H1 (cell line): ENCODE data around the gene DIPK1B. TPM values are rescaled to one million over a fixed set of nuclear protein-coding genes. Genes with fewer than 3 reads are reported as not detected.
A peak's percentile ranks its signal among the peaks of the same experiment; 100 is the strongest.

ENCODE experiments used
- CTCF ChIA-PET: fragments of 300-600 bp; sonication (Branson Sonifier 250); formaldehyde crosslinking; loops from one replicate; lab custom pipeline; 2021; ENCODE audit not compliant: partially characterized antibody; lab: Charles Lee
- POLR2A ChIA-PET: fragments of 300-600 bp; sonication (Branson Sonifier 250); formaldehyde crosslinking; loops from one replicate; lab custom pipeline; 2021; ENCODE audit warnings: inconsistent platforms; ENCODE audit not compliant: partially characterized antibody; lab: Charles Lee
- DNase-seq, 2 experiments: peaks; one replicate each; pipeline versions ENCODE4 v3.0.0 to v3.0.0-alpha.2; 2010 to 2022; ENCODE audit warnings: low spot score in 2 of 2, low read depth in 1 of 2, mixed read lengths in 1 of 2
- FAIRE-seq: peaks from 2 replicates; lab custom pipeline; 2011; peaks lifted over from hg19 to GRCh38; lab: Jason Lieb, UNC
- H2AFZ ChIP-seq: 2 replicates; pipeline ENCODE4 v1.8.1; 2012; ENCODE audit warnings: low read length, inconsistent platforms
- H2AK5ac ChIP-seq: 2 replicates; pipeline ENCODE4 v1.6.1; 2013; ENCODE audit warnings: low read depth, low read length
- H2BK120ac ChIP-seq: replicated peaks from 2 replicates; pipeline ENCODE3; 2013; ENCODE audit warnings: low read depth, low read length, inconsistent platforms
- H2BK12ac ChIP-seq: 2 replicates; pipeline ENCODE4 v1.6.1; 2013; ENCODE audit warnings: low read depth, low read length
- H2BK15ac ChIP-seq: 2 replicates; pipeline ENCODE4 v1.6.1; 2013; ENCODE audit warnings: low read length
- H2BK20ac ChIP-seq: 2 replicates; pipeline ENCODE4 v1.6.1; 2013; ENCODE audit warnings: low read length
- H2BK5ac ChIP-seq: 2 replicates; pipeline ENCODE4 v1.6.1; 2013; ENCODE audit warnings: low read depth, low read length
- H3K14ac ChIP-seq: 2 replicates; pipeline ENCODE4 v1.6.1; 2013; ENCODE audit warnings: inconsistent platforms; ENCODE audit not compliant: insufficient read length
- H3K18ac ChIP-seq: 2 replicates; pipeline ENCODE4 v1.6.1; 2013; ENCODE audit warnings: low read length; ENCODE audit errors: extremely low read depth
- H3K23ac ChIP-seq: 2 replicates; pipeline ENCODE4 v1.6.1; 2013; ENCODE audit warnings: inconsistent platforms; ENCODE audit not compliant: insufficient read length
- H3K23me2 ChIP-seq: 2 replicates; pipeline ENCODE4 v1.6.1; 2013; ENCODE audit warnings: low read depth, low read length
- H3K27ac ChIP-seq: 2 replicates; pipeline ENCODE4 v1.6.1; 2011; ENCODE audit warnings: low read depth, low read length, inconsistent platforms
- H3K27me3 ChIP-seq, 4 experiments: replicated peaks in 1 of 4; 1 replicate in 1 of 4; 2 replicates in 3 of 4; pipeline versions ENCODE4 v1.6.1 to v1.8.1; 2011 to 2013; ENCODE audit warnings: low read length in 3 of 4, mild to moderate bottlenecking in 3 of 4, inconsistent platforms in 2 of 4, mixed read lengths in 2 of 4, moderate library complexity in 1 of 4; ENCODE audit not compliant: control insufficient read depth in 3 of 4, insufficient read depth in 3 of 4; ENCODE audit errors: extremely low read depth in 1 of 4
- H3K36me3 ChIP-seq, 4 experiments: 2 replicates each; pipeline versions ENCODE4 v1.6.1 to v1.8.1; 2011 to 2013; ENCODE audit warnings: mild to moderate bottlenecking in 4 of 4, low read length in 3 of 4, moderate library complexity in 2 of 4, control low read depth in 1 of 4, inconsistent platforms in 1 of 4; ENCODE audit not compliant: insufficient read depth in 4 of 4, control insufficient read depth in 2 of 4
- H3K4ac ChIP-seq: replicated peaks from 2 replicates; pipeline ENCODE3; 2013; ENCODE audit warnings: low read length, low read depth, mixed read lengths, inconsistent platforms; ENCODE audit not compliant: insufficient read length
- H3K4me1 ChIP-seq, 4 experiments: replicated peaks in 1 of 4; 1 replicate in 1 of 4; 2 replicates in 3 of 4; pipeline versions ENCODE4 v1.6.1 to v1.8.1; 2011 to 2013; ENCODE audit warnings: low read length in 3 of 4, inconsistent platforms in 2 of 4, mixed read lengths in 1 of 4; ENCODE audit not compliant: insufficient read depth in 4 of 4, control insufficient read depth in 3 of 4
- H3K4me2 ChIP-seq, 2 experiments: 2 replicates each; pipeline versions ENCODE4 v1.6.1 to v1.8.1; 2011 to 2013; ENCODE audit warnings: low read depth in 2 of 2, low read length in 2 of 2, control low read depth in 1 of 2, inconsistent platforms in 1 of 2, mild to moderate bottlenecking in 1 of 2; ENCODE audit not compliant: insufficient read depth in 1 of 2
- H3K4me3 ChIP-seq, 4 experiments: fragments of 200-600, 300-600 bp in 1 of 4; sonication (generic), shearing (Covaris generic), sonication (Bioruptor Twin) in 1 of 4; 2 replicates each; pipeline versions ENCODE4 v1.5.1 to v1.8.1; 2011 to 2016; ENCODE audit warnings: low read length in 4 of 4, low read depth in 3 of 4, control low read depth in 2 of 4, inconsistent platforms in 2 of 4, mild to moderate bottlenecking in 2 of 4, mixed read lengths in 1 of 4, moderate library complexity in 1 of 4; ENCODE audit not compliant: insufficient read depth in 2 of 4; ENCODE audit errors: extremely low read depth in 1 of 4
- H3K56ac ChIP-seq: replicated peaks from 2 replicates; pipeline ENCODE3; 2013; ENCODE audit warnings: low read depth, mild to moderate bottlenecking, mixed read lengths, low read length, inconsistent platforms; ENCODE audit not compliant: insufficient read length
- H3K79me1 ChIP-seq: 2 replicates; pipeline ENCODE4 v1.6.1; 2013; ENCODE audit warnings: low read depth, low read length, control low read depth
- H3K79me2 ChIP-seq, 2 experiments: 2 replicates each; pipeline versions ENCODE4 v1.6.1 to v1.8.1; 2012 to 2013; ENCODE audit warnings: low read length in 2 of 2, mild to moderate bottlenecking in 2 of 2, inconsistent platforms in 1 of 2; ENCODE audit not compliant: insufficient read depth in 2 of 2, control insufficient read depth in 1 of 2
- H3K9ac ChIP-seq, 4 experiments: replicated peaks in 1 of 4; 1 replicate in 1 of 4; 2 replicates in 3 of 4; pipeline versions ENCODE4 v1.6.1 to v1.8.1; 2011 to 2013; ENCODE audit warnings: low read depth in 3 of 4, low read length in 3 of 4, control low read depth in 2 of 4, mild to moderate bottlenecking in 2 of 4, moderate library complexity in 2 of 4, inconsistent platforms in 1 of 4; ENCODE audit errors: extremely low read depth in 1 of 4
- H3K9me3 ChIP-seq, 2 experiments: 2 replicates each; pipeline versions ENCODE4 v1.6.1 to v1.8.1; 2012 to 2013; ENCODE audit warnings: mild to moderate bottlenecking in 2 of 2, moderate library complexity in 2 of 2, control low read depth in 1 of 2, inconsistent platforms in 1 of 2, low read depth in 1 of 2, low read length in 1 of 2, mixed read lengths in 1 of 2; ENCODE audit not compliant: insufficient read depth in 2 of 2
- H4K20me1 ChIP-seq, 2 experiments: replicated peaks in 1 of 2; 2 replicates each; pipeline versions ENCODE3 to v1.8.1; 2011 to 2013; ENCODE audit warnings: inconsistent platforms in 2 of 2, low read length in 2 of 2, mild to moderate bottlenecking in 1 of 2; ENCODE audit not compliant: insufficient read depth in 2 of 2, control insufficient read depth in 1 of 2
- H4K5ac ChIP-seq: 2 replicates; pipeline ENCODE4 v1.6.1; 2013; ENCODE audit warnings: low read length, low read depth, mixed read lengths, inconsistent platforms; ENCODE audit not compliant: insufficient read length
- H4K8ac ChIP-seq: 2 replicates; pipeline ENCODE4 v1.8.0; 2013; ENCODE audit warnings: mild to moderate bottlenecking, moderate library complexity, low read length, inconsistent platforms; ENCODE audit not compliant: insufficient read depth; ENCODE audit errors: extremely low read depth
- H4K91ac ChIP-seq: replicated peaks from 2 replicates; pipeline ENCODE3; 2013; ENCODE audit warnings: low read length, mixed read lengths, inconsistent platforms; ENCODE audit not compliant: insufficient read length
- ASH2L ChIP-seq: fragments of 200-600, 300-600 bp; sonication (generic); IDR thresholded peaks from one replicate; pipeline ENCODE4 v1.7.1; 2017; ENCODE audit warnings: low read length
- WGBS, 2 experiments: shearing (Covaris generic) in 1 of 2; methylation state at CpG; one replicate each; pipeline versions ENCODE4 v1.1.6 to v1.1.7; 2013 to 2015; ENCODE audit warnings: low lambda C conversion rate in 2 of 2, mixed read lengths in 2 of 2, inconsistent platforms in 1 of 2, low coverage in 1 of 2, missing lambda C conversion rate in 1 of 2; ENCODE audit not compliant: insufficient replicate concordance in 2 of 2, insufficient coverage in 1 of 2, insufficient read length in 1 of 2; ENCODE audit errors: extremely low coverage in 1 of 2, missing lambda C conversion rate in 1 of 2; 5-methylcytosine and 5-hydroxymethylcytosine counted together
- polyA plus RNA-seq, 7 experiments: library from polyadenylated mRNA; depleted of rRNA in 3 of 7; stranded (reverse) in 5 of 7; unstranded in 2 of 7; fragments of >200 nt in 5 of 7; fragments of 200-250 nt in 2 of 7; gene quantifications; 1 replicate in 5 of 7; 2 replicates in 1 of 7; 4 replicates in 1 of 7; pipeline versions ENCODE4 v1.2.1 to v1.2.3, GENCODE V29; 2011 to 2013; ENCODE audit warnings: missing spikeins in 2 of 7, mixed read lengths in 2 of 7
- total RNA-seq: library from RNA; stranded (reverse); fragmentation: NEBNext Ultra II Directional; extraction: Animal tissue kit (Norgen Biotek cat#: 25700); gene quantifications from 2 replicates; pipeline ENCODE4 v1.2.1, GENCODE V29; 2021

Gene DIPK1B
- total and polyA plus RNA-seq, 2 of the 8 experiments (the other 6 are each of a cell fraction or from before 2014, with no cell fraction given) = 32.3 to 64.8 TPM

DNA sequence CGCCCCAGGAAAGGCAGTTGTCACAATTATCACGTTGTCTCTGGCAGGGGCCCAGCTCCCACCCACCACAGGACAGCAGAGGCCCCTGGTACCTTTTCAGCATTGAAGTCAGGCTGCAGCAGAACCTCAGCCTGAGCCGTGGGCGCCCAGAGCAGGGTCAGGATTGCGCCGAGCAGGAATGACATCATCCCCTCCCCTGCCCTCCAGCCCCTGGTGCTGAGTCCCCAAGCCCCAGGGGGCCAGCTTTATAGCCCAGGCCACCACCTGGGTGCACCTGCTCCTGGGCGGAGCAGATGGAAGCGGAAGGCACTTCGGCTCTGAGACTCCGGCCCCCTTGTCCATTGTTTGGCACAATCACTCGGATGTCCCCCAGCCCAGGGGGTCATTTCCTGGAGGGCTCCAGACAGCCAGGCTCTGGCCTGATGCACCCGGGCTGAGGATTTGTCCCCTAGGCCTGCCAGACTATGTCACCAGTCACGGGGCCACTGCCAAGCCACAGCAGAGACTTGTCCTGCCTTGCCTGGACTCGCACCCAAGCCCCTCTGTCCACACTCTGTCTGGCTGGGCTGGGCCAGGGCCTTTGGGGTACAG lies 52.0 kb downstream of the DIPK1B start, which contains the start of gene LCN15:
LCN15 (minus strand) TSS at position 218 of the 591 bp plus-strand sequence; CDS start at position 188, 30 bp downstream.
- DNase-seq = no peak
- H2BK120ac ChIP-seq = no peak within 1 kb of the TSS
- H3K9me3 ChIP-seq = no peaks in the 10 kb centered on the region
- H2BK20ac ChIP-seq = no peak within 1 kb of the TSS
- POLR2A ChIA-PET = interaction anchor here (1.3 kb wide), 1 partner anchor 36 kb away, joined by 4 read pairs; no protein-coding TSS in a partner anchor
- no peaks in the 10 kb centered on the region; a peak in 2 of 7 replicates for H3K27me3 ChIP-seq
- no peak within 1 kb of the TSS for H2AFZ ChIP-seq
- CTCF ChIA-PET = interaction anchor here (1.3 to 8.5 kb wide), 3 partner anchors 14 to 184 kb away, joined by 3 to 88 read pairs (median 4); no protein-coding TSS in a partner anchor
- H3K9ac ChIP-seq = no peak within 1 kb of the TSS
- H3K4me2 ChIP-seq = peak within 1 kb of the TSS; percentile 65 to 69
- 87% methylated on average over 14 of the region's 14 CpGs; no CpG with 5 or more reads in 1 of the 2 experiments for whole genome bisulfite sequencing, 2 experiments
- TF ChIP-seq ASH2L = no peak
- no peak within 1 kb of the TSS; the same call in none of the 2 replicates for H3K18ac ChIP-seq
- peak within 1 kb of the TSS in 1 of 4 experiments; percentile 44; a peak in 2 of 8 replicates for H3K4me3 ChIP-seq
- no peak within 1 kb of the TSS; the same call in none of the 2 replicates for H4K8ac ChIP-seq
- H2BK5ac ChIP-seq = peak within 1 kb of the TSS; percentile 52
- H4K91ac ChIP-seq = peak within 1 kb of the TSS; percentile 93
- H3K79me2 ChIP-seq = no peaks in the 10 kb centered on the region
- peaks cover 0 to 13% (median 6%) of the 10 kb centered on the region in 4 experiments; a peak in 4 of 7 replicates for H3K4me1 ChIP-seq
- H3K23ac ChIP-seq = no peak within 1 kb of the TSS
- H4K5ac ChIP-seq = peak within 1 kb of the TSS; percentile 25
- H3K4ac ChIP-seq = no peak within 1 kb of the TSS
- peak within 1 kb of the TSS; percentile 83 for H2BK15ac ChIP-seq
- 0 out of 2 replicates have a peak within 1 kb of the TSS, but pooled peaks have one; percentile 53 for H2AK5ac ChIP-seq
- H4K20me1 ChIP-seq = no peaks in the 10 kb centered on the region
- no peak within 1 kb of the TSS for H3K56ac ChIP-seq
- H3K36me3 ChIP-seq = no peaks in the 10 kb centered on the region
- no peaks in the 10 kb centered on the region; the same call in 1 of the 2 replicates for H3K23me2 ChIP-seq
- peak within 1 kb of the TSS; percentile 80; the same call in 1 of the 2 replicates for H2BK12ac ChIP-seq
- H3K27ac ChIP-seq = no peak within 1 kb of the TSS
- no peak within 1 kb of the TSS for H3K14ac ChIP-seq
- no peak for FAIRE-seq
- H3K79me1 ChIP-seq = no peaks in the 10 kb centered on the region
